Measurements from ENCODE around the gene RIOK1. TPM values are rescaled to one million over a fixed set of nuclear protein-coding genes. Genes with fewer than 3 reads are reported as not detected.

The RIOK1 gene
- total RNA-seq, 1 experiment from 2014 or later: 39.9 TPM

DNA sequence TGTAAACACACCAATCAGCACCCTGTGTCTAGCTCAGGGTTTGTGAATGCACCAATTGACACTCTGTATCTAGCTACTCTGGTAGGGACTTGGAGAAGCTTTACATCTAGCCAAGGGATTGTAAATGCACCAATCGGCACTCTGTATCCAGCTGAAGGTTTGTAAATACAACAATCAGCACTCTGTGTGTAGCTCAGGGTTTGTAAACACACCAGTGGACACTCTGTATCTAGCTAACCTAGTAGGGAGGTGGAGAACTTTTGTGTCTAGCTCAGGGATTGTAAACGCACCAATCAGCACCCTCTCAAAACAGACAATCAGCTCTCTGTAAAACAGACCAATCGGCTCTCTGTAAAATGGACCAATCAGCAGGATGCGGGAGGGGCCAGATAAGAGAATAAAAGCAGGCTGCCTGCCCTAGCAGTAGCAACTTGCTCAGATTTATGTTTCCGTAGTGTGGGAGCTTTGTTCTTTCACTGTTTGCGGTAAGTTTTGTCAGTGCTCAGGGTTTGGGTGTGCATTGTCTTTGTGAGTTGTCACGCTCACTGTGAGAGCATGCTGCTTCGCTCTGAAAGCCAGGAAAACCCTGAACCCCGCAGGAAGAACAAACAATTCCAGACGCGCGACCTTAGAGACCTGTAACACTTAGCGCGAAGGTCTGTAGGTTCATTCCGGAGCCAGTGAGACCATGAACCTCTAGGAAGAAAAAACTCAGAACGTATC, 37.0 kb downstream of the RIOK1 start:
- H4K20me1 ChIP-seq (ENCODE audit: low read length): no peaks in the 10 kb centered on the region
- ATAC-seq: no peak
- H3K4me3 ChIP-seq (ENCODE audit: low read length): no peak overlapping the region
- H3K27me3 ChIP-seq (ENCODE audit: low read length): no peaks in the 10 kb centered on the region
- BruUV-seq (replicated peaks): no TSS peak
- no peak overlapping the region for H2AFZ ChIP-seq (ENCODE audit: low read length)
- no peak overlapping the region for H3K9ac ChIP-seq (ENCODE audit: low read length)
- TF ChIP-seq, protein P1, sequence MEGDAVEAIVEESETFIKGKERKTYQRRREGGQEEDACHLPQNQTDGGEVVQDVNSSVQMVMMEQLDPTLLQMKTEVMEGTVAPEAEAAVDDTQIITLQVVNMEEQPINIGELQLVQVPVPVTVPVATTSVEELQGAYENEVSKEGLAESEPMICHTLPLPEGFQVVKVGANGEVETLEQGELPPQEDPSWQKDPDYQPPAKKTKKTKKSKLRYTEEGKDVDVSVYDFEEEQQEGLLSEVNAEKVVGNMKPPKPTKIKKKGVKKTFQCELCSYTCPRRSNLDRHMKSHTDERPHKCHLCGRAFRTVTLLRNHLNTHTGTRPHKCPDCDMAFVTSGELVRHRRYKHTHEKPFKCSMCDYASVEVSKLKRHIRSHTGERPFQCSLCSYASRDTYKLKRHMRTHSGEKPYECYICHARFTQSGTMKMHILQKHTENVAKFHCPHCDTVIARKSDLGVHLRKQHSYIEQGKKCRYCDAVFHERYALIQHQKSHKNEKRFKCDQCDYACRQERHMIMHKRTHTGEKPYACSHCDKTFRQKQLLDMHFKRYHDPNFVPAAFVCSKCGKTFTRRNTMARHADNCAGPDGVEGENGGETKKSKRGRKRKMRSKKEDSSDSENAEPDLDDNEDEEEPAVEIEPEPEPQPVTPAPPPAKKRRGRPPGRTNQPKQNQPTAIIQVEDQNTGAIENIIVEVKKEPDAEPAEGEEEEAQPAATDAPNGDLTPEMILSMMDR (conservative IDR thresholded peaks at IDR 0.05; ENCODE audit: low read depth, low read length): no peak
- no peak for TF ChIP-seq EZH2phosphoT487 (IDR thresholded peaks at IDR 0.05; ENCODE audit: borderline replicate concordance, low read length)
- no peak for TF ChIP-seq EZH2 (IDR thresholded peaks at IDR 0.05; ENCODE audit: low read length, unreplicated experiment)
- no peaks in the 10 kb centered on the region for H3K79me2 ChIP-seq (ENCODE audit: low read length)
- no peak overlapping the region for H3K27ac ChIP-seq (ENCODE audit: low read length)
- no peaks in the 10 kb centered on the region for H3K36me3 ChIP-seq (ENCODE audit: low read depth, low read length)
- no peak overlapping the region for H3K4me2 ChIP-seq (ENCODE audit: low read length)
- no peaks in the 10 kb centered on the region for H3K9me2 ChIP-seq (replicated peaks; ENCODE audit: low read length)
- H3K4me1 ChIP-seq (ENCODE audit: insufficient read depth, low read length): no peaks in the 10 kb centered on the region
- intact Hi-C loops (cut with micrococcal nuclease): loop anchor here (5.0 kb wide), 1 partner anchor 176 kb away; no protein-coding TSS in a partner anchor
- ChIA-PET POLR2A (ENCODE audit: unreplicated experiment) (interaction anchor here (0.6 kb wide), 1 partner anchor 1763 kb away, joined by 3 read pairs; no protein-coding TSS in a partner anchor), CTCF (no interaction called here)
- H3F3A ChIP-seq (ENCODE audit: low read length, unreplicated experiment): no peaks in the 10 kb centered on the region
- no peak for DNase-seq
- no peaks in the 10 kb centered on the region for H3K9me3 ChIP-seq (ENCODE audit: low read length)

DNA sequence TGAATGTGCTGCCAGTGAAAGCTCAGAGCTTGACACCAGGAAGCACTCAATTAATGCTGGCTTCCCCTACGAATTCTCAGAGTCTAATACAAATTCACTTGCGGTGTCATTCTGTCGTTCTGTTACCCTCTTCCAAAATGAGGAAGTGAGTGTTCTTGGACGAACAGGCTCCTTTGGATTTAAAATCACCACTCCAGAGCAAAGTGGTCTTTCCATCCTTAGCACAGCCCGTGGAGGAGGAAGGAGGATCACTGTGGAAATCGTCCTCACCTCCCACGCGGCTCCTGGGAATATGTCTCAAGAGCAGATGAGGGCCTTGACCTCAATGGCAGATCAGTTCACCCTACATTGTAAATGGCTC, 41.7 kb downstream of the RIOK1 start:
- ChIA-PET POLR2A (ENCODE audit: unreplicated experiment) (no interaction called here), CTCF (no interaction called here)
- intact Hi-C loops (cut with micrococcal nuclease): no loop called here
- no peak overlapping the region for H3K9ac ChIP-seq (ENCODE audit: low read length)
- no peaks in the 10 kb centered on the region for H3K4me1 ChIP-seq (ENCODE audit: insufficient read depth, low read length)
- H2AFZ ChIP-seq (ENCODE audit: low read length): no peak overlapping the region
- H3K27me3 ChIP-seq (ENCODE audit: low read length): no peaks in the 10 kb centered on the region
- TF ChIP-seq, protein P1 (conservative IDR thresholded peaks at IDR 0.05; ENCODE audit: low read depth, low read length): no peak
- TF ChIP-seq EZH2 (IDR thresholded peaks at IDR 0.05; ENCODE audit: low read length, unreplicated experiment): no peak
- TF ChIP-seq EZH2phosphoT487 (IDR thresholded peaks at IDR 0.05; ENCODE audit: borderline replicate concordance, low read length): no peak
- no TSS peak for BruUV-seq (replicated peaks)
- no peaks in the 10 kb centered on the region for H3K79me2 ChIP-seq (ENCODE audit: low read length)
- no peaks in the 10 kb centered on the region for H3K9me2 ChIP-seq (replicated peaks; ENCODE audit: low read length)
- ATAC-seq (no peak), DNase-seq (no peak)
- no peaks in the 10 kb centered on the region for H3K9me3 ChIP-seq (ENCODE audit: low read length)
- no peak overlapping the region for H3K4me2 ChIP-seq (ENCODE audit: low read length)
- H3K4me3 ChIP-seq (ENCODE audit: low read length): no peak overlapping the region
- H4K20me1 ChIP-seq (ENCODE audit: low read length): no peaks in the 10 kb centered on the region
- no peaks in the 10 kb centered on the region for H3K36me3 ChIP-seq (ENCODE audit: low read depth, low read length)
- H3K27ac ChIP-seq (ENCODE audit: low read length): no peak overlapping the region
- H3F3A ChIP-seq (ENCODE audit: low read length, unreplicated experiment): no peaks in the 10 kb centered on the region

DNA sequence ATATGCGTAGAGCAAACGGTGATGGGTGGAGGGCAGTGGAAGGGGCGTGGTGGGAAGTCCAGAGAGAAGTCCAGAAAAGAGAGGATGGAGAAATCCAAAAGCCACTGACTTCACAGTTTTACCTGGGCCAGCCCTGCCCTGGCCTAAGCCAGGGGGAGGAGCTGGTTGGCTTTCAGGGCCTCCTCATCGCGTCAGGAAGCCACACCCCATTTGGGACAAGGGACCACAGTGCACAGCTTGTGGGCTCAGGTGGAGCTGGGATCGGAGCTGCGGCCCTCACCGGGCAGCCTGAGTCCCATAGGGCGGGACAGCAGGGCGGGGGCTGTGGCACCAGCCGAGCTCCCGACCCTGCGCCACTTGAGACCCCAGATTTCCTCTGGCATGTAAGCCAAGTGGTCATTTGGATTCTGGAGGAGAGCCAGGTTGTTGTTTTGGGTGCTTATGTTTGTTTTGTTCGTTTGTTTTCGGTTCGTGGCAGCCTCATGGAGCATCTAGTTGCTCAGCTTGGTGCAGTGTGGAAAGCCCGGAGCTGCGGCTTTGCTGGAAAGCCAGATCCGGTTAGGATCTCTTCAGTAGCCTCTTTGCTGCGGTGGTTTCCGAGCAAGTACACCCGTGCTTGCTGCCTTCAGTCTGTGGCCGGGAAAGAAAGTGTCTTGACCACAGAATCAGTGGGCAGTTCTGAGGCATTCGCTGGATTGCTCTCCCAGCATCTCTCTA, 42.2 kb downstream of the RIOK1 start:
- intact Hi-C loops (cut with micrococcal nuclease): no loop called here
- no peak for ATAC-seq
- H2AFZ ChIP-seq (ENCODE audit: low read length): no peak overlapping the region
- POLR2A ChIA-PET (ENCODE audit: unreplicated experiment): no interaction called here
- no peaks in the 10 kb centered on the region for H3K4me1 ChIP-seq (ENCODE audit: insufficient read depth, low read length)
- no peak for TF ChIP-seq EZH2 (IDR thresholded peaks at IDR 0.05; ENCODE audit: low read length, unreplicated experiment)
- no peak for TF ChIP-seq EZH2phosphoT487 (IDR thresholded peaks at IDR 0.05; ENCODE audit: borderline replicate concordance, low read length)
- TF ChIP-seq, protein P1 (conservative IDR thresholded peaks at IDR 0.05; ENCODE audit: low read depth, low read length): no peak
- no peaks in the 10 kb centered on the region for H3K9me2 ChIP-seq (replicated peaks; ENCODE audit: low read length)
- H3K4me2 ChIP-seq (ENCODE audit: low read length): no peak overlapping the region
- no peaks in the 10 kb centered on the region for H3K27me3 ChIP-seq (ENCODE audit: low read length)
- no peaks in the 10 kb centered on the region for H3K79me2 ChIP-seq (ENCODE audit: low read length)
- no peak overlapping the region for H3K9ac ChIP-seq (ENCODE audit: low read length)
- H3K27ac ChIP-seq (ENCODE audit: low read length): no peak overlapping the region
- CTCF ChIA-PET: no interaction called here
- H4K20me1 ChIP-seq (ENCODE audit: low read length): no peaks in the 10 kb centered on the region
- no TSS peak for BruUV-seq (replicated peaks)
- no peaks in the 10 kb centered on the region for H3K36me3 ChIP-seq (ENCODE audit: low read depth, low read length)
- H3K4me3 ChIP-seq (ENCODE audit: low read length): no peak overlapping the region
- H3F3A ChIP-seq (ENCODE audit: low read length, unreplicated experiment): no peaks in the 10 kb centered on the region
- no peaks in the 10 kb centered on the region for H3K9me3 ChIP-seq (ENCODE audit: low read length)
- no peak for DNase-seq
